HG03575 (cell line): Measurements from ENCODE around the gene PPARD.

Source experiments
- ATAC-seq: cut with Tn5 transposase; IDR thresholded peaks from one replicate; pipeline ENCODE4 v1.9.1; 2021; ENCODE audit not compliant: unreplicated experiment, insufficient number of reproducible peaks, low FRiP score; ENCODE audit errors: extremely low read depth

PPARD gene

DNA sequence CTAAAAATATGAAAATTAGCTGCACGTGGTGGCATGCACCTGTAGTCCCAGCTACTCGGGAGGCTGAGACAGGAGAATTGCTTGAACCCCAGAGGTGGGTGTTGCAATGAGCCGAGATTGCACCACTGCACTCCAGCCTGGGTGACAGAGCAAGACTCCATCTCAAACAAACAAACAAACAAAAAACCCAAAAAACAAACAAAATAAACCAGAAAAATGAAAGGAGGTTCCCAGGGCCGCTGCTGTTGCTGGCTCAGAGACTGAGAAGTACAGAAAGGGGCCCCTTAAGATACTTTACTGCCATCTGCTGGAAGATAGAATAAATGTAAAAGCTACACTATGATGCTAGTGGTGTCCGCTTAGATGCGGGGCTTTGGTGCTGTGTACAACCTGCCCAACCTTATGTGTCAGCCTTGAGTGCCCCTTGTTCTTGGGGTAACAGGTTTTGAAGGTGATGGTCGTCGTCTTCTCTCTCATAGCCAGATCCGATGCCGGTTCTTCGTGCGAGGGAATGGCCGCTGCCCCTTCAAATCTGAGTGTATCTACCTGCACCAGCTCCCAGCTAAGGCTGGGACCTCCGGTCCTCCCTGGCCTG lies 107.0 kb downstream of the PPARD start:
- ATAC-seq: no peak

DNA sequence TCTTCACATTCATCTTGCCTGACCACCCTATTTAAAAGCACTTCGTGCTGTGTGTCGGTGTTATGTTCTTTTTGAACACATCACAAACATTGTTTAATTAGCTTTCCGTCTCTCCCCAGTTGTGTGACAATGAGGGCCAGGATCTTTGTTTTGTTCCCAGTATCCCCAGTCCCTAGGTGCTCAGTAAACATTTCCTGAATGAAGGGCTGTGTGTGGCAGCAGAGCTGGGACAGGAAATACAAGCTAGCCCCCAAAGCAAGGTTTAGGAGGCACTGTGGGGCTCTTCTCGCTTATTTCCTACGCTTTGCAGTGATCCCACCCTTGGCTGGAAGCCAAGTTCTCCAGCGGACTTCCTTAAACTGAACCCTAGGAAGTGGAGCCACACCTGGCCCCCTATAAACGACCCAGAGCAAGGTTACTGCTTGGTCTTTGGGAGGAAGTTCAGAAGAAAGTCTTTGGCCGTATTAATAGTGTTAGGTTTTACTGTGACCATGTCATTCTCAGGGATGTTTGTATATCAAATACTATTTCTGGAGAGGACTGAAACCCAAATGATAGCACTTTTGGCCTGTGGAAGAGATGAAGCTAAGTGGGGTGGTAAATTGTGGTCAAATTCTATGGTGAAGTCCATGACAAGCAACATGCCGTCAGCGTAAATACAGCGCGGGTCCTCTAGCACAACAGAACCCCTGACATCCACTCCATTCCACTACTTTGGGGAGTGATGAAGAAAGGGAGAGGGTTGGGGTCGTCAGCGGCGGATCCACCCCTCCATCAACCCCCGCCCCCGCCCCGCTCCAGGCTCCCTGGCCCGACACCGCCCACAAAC lies 109.2 kb downstream of the PPARD start:
- ATAC-seq: no peak

- no peak for ATAC-seq
Measured at GRCh38 chr6:35452183-35453090, 110.1 kb downstream of the PPARD start, which contains the start of gene FANCE. FANCE (plus strand) TSS chr6:35452338; CDS start chr6:35452546, 208 bp downstream.

DNA sequence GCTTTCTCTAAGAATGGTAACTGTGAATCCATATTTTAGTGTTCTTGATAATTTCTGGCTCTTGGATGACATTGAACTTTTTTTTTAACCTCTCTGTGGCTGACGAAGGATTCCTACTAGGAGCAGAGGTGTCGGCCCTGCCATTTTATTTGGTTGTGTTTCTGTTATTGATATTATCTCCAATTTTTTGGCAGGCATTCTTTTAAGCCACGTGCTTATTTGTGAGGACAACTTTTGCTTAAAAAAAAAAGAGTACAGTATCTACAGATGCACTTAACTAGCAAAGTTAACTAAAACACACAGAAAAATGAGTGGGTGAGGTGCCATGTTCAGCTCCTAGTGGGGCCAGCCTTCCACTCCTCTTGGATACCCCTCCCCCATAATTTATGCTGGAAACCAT lies 110.9 kb downstream of the PPARD start:
- ATAC-seq: no peak

GRCh38 chr6:35454391-35455110 lies 112.2 kb downstream of the PPARD start:
- ATAC-seq: no peak

- no peak for ATAC-seq
Measured at GRCh38 chr6:35457907-35458306, 115.5 kb downstream of the PPARD start.

DNA sequence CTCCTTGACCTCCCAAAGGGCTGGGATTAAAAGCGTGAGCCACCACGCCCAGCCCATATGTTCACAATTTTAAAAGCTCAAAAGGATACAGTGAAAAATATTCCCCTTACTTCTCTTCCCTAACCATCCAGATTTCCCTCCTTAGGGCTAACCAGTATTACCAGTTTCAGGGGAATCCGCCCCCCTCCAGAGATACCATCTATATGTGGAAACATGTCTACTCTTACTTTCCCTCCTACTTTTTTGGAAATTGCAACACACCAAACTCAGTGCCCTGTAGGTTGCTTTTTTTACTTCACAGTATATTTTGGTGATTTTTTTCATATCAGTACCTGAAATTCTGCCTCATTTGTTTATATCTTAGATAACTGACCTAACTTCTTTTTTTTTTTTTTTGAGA lies 118.9 kb downstream of the PPARD start:
- ATAC-seq: no peak

GRCh38 chr6:35463292-35463691 lies 120.9 kb downstream of the PPARD start:
- no peak for ATAC-seq

- no peak for ATAC-seq
Measured at GRCh38 chr6:35465646-35466045, 123.3 kb downstream of the PPARD start.

DNA sequence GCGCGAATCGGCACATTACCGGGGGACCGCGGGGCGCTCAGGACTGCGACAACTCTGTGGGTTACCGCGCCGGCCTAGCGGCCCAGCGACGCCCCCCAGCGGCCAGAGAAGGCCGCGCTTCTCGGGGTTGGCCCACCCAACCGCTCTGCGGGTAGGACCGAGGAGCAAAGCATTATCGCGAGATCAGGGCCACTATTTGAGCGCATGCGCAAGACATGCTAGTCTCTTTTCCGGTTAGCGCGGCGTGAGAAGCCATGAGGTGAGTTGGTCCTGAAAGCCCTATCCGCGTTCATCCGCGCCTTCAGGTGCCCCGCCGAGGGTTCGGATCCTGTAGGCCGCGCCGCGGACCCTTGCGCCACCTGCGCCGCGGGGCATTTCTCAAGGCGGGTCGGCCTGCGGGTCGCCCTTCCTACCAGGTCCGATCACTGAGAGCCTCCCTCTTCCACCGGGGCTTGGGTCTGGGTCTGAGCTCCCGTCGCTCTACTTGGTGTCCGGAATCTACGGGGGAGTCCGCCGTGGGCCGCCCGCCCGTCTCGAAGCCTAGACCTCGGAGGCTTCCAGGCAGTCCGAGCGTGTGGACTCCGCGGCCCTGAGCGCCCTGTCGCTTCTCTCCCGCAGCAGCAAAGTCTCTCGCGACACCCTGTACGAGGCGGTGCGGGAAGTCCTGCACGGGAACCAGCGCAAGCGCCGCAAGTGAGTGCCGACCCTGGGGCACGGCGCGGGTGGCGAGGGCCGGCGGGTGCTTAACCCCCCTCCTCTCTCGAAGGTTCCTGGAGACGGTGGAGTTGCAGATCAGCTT lies 126.0 kb downstream of the PPARD start, which contains the start of gene RPL10A:
TSS of gene RPL10A (plus strand) at position 221 of the 799 bp plus-strand sequence. CDS start at position 255, 34 bp downstream.
- ATAC-seq: no peak

GRCh38 chr6:35468980-35469750 lies 126.8 kb downstream of the PPARD start:
- no peak for ATAC-seq

DNA sequence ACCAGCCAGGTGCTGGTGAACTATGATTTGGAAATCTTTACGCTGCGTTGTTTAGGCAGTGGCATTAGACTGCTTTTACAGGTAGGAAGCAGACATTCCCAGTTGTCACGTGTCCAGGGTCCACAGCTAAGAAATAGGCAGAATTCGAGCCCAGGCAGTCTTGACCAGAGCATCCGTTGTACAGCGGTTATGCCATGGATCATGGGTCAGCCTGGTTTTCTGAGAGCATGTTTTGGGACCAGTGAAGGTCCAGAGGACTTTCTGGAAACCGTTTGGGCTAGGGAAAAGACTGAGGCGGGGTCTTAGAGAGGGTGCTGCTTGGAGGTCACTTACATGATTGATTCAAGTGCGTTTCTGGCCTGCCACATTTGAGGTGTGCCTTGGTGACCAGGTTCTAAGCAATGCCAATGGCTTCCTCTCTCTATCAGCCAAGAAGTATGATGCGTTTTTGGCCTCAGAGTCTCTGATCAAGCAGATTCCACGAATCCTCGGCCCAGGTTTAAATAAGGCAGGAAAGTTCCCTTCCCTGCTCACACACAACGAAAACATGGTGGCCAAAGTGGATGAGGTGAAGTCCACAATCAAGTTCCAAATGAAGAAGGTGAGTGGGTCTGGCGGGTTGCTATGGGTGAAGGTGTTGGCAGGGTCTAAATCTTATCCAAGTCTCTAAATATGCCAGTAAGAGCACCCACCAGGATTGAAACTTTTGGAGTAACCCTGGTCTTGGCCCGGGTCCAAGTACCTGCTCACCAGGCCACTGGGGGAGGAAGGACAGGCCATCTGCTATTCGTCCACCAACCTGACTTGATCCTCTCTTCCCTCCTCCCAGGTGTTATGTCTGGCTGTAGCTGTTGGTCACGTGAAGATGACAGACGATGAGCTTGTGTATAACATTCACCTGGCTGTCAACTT lies 127.6 kb downstream of the PPARD start:
- ATAC-seq: no peak

GRCh38 chr6:35470663-35471120 lies 128.3 kb downstream of the PPARD start:
- ATAC-seq: no peak

DNA sequence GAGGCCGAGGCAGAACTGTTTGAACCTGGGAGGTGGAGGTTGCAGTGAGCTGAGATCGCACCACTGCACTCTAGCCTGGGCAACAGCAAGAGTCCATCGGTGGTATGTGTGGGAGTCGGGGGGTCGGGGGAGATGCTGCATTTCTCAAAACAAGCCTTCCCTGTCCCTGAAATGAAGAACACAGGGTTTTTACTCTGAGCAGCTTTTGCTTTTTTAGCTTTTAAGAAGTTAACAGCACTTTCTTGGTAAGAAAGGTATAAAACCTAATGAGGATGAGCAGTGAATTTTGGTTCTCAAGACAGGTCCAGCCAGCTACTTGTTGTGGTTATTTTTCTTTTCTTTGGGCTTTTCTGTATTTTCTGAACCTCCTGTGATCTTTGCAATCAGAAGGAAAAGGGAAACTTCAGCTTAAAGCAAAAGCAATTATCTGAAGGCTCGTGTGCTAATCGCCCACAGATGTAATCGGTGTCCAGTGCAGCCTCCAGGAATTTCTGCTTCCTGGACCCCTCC lies 129.5 kb downstream of the PPARD start:
- ATAC-seq: no peak

DNA sequence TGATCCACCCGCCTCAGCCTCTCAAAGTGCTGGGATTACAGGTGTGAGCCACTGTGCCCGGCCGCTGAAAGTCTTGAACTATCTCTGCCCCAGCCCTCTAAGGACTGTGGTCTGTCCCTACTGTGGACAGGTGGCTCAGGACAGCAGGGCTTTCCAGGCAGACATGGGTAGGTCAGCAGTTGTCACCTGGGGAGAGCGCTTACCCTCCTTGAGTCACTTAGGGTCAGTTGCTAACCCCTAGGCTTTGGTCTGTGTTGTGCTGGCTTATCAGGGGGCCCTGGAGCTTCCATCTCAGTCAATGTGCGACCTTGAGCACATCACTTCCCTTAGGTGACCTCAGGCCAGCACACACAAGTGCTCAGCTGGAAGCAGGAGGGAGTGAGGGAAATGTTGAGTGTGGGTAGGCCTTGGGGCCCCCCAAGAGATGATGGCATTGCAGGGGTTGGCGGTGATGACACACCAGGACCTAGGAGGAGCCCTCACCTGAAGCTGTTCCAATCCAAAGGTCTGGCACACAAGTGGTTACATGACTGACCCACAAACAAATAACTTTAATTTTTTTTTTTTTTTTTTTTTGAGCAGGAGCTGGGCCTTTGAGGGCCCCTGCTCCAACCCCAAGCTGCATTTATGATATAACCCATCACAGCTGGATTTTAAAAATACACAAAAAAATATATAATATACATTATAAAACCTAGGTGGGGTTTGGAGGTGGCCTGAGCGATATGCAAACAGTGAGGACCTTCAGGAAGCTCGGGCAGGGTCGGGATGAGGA lies 130.9 kb downstream of the PPARD start:
- no peak for ATAC-seq

- ATAC-seq: no peak
Measured at GRCh38 chr6:35473850-35474130, 131.4 kb downstream of the PPARD start.
